NCI-H748 treated with DMSO at 0.1 percent for 48 hours (cell line): ENCODE data around the gene TEKT1.
"Not testable (repeated sequence)": the region's sequence is repeated elsewhere in the genome, so short reads cannot be mapped to it uniquely, and the experiment has no call there.

Experiments used
- DNase-seq: peaks from one replicate; lab custom pipeline; 2025; lab: John Stamatoyannopoulos, UW

The TEKT1 gene

GRCh38 chr17:6831661-6832263 lies at the start of gene TEKT1:
Gene TEKT1 (minus strand): TSS chr17:6831729. CDS start chr17:6830376, 1,353 bp downstream.
- DNase-seq: peak; percentile 95

DNA sequence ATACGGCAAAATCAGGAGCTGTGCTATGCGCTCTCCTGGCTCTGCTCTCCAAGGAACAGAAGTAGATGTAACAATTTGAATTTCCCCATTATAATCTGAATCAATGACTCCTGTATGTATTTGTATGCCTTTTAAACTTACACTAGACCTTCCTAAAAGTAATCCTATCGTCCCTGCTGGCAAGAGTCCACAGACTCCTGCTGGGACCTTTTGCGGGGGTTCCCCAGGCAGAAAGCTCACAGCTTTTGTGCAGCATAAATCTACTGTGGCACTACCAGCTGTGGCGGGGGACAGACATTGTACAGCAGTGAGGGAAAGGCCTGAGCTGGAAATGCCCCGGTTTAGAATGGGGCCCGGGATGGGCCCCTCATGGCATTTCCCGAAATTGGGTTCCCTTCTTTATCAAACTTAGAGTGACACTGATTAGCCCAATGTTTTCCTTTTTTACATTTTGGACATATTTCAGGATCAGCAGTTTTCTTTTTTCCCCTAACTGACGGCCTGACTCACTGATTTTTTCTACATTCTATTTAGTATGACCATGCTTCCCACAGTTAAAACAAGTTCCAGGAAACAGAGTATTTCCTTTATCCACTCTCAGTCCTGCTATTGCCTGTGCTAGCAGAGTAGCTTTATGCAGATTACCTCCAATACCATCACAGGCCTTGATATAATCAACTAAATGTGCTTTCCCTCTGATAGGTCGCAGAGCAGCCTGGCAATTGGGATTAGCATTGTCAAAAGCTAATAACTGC lies 47.9 kb upstream of the TEKT1 start:
- not testable (repeated sequence) for DNase-seq

- not testable (repeated sequence) for DNase-seq
Measured at GRCh38 chr17:6875276-6875675, 43.7 kb upstream of the TEKT1 start.

GRCh38 chr17:6872936-6873335 lies 41.4 kb upstream of the TEKT1 start:
- DNase-seq: no peak

DNA sequence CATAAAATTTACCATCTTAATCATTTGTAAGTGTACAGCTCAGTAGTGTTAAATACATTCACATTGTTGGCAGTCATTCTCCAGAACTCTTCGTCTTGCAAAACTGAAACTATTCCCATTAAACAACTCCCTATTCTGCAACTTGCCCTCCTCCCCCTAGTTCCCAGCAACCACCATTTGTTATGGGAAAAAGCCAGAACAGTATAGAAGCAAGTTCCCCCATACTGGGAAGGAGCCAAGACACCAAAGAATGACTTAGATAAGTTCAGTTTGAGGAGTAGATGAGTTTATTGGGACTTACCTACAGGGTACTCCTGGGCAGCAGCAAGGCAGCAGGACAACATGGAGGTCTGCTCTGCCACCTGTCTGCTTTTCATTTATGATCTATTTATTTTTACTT lies 39.3 kb upstream of the TEKT1 start:
- DNase-seq: no peak

GRCh38 chr17:6868582-6868981 lies 37.1 kb upstream of the TEKT1 start:
- DNase-seq: no peak

GRCh38 chr17:6867849-6868248 lies 36.3 kb upstream of the TEKT1 start:
- DNase-seq: no peak

GRCh38 chr17:6862825-6863224 lies 31.3 kb upstream of the TEKT1 start:
- DNase-seq: no peak

DNA sequence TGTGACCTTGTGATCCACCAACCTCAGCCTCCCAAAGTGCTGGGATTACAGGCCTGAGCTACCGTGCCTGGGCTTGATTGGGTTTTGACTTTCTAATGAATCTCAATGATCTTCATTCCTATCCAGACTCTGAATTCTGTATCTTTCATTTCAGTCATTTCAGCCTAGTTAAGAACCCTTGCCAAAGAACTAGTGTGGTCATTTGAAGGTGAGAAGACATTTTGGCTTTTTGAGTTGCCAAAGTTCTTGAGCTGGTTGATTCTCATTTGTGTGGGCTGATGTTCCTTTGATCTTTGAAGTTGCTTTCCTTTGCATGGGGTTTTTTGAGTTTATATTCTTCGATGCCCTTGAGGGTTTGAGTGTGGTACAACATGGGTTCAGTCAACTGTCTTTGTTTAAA lies 30.6 kb upstream of the TEKT1 start:
- DNase-seq: no peak

GRCh38 chr17:6857904-6858303 lies 26.4 kb upstream of the TEKT1 start:
- DNase-seq: no peak

- no peak for DNase-seq
Measured at GRCh38 chr17:6857336-6857735, 25.8 kb upstream of the TEKT1 start.

DNA sequence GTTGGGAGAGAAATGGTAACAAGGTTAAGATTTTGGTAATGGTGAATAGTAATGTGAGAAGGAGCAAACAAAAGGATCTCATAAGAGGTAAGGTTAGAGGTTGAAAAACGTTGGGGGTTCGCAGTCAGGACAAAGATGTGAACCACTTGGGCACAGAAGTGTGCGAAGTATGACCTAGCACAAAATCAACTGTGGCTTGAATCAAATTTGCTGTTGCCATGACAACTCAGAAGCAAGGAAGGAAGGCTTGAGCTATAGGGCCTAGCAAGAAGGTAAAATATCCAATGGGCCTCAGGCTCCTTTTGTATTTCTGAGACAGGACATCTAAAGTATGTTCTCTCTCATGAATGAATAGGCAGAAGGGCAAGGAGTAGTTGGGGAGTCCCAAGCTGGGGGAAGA lies 24.5 kb upstream of the TEKT1 start:
- no peak for DNase-seq

DNA sequence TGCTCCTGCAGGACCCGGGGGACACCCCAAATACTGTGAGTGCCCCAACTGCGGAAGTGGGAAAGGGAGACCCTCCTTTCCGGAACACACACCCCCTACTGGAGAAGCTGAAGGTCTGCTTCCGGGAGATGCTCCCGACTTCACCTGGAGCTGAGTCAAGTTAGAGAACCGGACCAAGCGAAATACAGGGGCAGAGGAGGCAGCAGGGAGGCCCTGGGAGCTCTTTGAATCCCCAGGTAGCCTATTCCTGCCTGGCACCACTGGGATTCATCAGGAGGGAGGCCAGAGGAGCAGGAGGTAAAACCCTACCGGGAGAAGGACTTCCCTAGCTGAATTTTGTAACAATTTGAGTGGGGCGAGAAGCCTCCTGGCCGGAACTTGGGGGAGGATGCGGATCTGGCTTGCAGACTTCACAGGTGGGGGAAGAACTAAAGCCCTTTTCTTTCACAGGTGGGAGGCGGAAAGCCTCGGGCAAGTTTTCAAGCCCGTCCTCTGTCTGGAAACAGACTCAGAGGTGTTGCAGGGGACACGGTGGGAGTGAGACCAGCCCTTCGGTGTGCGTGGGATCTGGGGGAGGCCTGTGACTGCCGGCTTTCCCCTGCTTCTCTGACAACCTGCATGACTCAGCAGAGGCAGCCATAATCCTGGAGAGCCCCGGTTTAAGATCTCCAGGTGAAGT lies 22.4 kb upstream of the TEKT1 start:
- DNase-seq: no peak

DNA sequence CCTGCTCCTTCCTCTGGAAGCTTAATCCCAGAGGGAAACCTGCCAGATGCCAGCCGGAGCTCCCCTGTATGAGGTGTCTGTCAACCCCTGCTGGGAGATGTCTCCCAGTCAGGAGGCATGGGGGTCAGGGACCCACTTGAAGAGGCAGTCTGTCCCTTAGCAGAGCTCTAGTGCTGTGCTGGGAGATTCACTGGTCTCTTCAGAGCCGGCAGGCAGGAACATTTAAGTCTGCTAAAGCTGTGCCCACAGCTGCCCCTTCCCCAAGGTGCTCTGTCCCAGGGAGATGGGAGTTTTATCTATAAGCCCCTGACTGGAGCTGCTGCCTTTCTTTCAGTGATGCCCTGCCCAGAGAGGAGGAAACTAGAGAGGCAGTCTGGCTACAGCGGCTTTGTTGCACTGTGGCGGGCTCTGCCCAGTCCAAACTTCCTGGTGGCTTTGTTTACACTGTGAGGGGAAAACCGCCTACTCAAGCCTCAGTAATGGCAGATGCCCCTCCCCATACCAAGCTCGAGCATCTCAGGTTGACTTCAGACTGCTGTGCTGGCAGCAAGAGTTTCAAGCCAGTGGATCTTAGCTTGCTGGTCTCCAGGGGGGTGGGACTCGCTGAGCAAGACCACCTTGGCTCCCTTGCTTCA lies 17.1 kb upstream of the TEKT1 start:
- peak; percentile 14 for DNase-seq

- not testable (repeated sequence) for DNase-seq
Measured at GRCh38 chr17:6846138-6846537, 14.6 kb upstream of the TEKT1 start.

DNA sequence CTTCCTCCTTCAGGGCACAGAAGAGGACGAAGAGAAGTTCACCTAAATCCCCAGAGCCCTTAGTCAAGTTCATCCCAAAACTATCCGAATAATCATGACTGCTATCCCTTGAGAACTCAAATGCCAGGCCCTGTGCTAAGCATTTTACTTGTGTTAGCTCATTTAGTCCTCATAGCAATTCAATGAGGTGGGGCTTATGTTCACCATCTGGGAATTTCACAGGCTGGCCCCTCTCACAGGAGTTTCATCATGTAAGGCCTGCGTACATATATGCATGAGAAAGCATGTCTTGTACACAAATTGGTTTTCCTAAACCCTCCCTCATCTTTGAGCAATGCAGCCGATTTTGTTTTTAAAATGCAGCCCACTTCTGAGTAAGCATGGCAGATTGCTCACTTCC lies 12.9 kb upstream of the TEKT1 start:
- not testable (repeated sequence) for DNase-seq

GRCh38 chr17:6843241-6843880 lies 11.8 kb upstream of the TEKT1 start:
- peak; percentile 34 for DNase-seq

DNA sequence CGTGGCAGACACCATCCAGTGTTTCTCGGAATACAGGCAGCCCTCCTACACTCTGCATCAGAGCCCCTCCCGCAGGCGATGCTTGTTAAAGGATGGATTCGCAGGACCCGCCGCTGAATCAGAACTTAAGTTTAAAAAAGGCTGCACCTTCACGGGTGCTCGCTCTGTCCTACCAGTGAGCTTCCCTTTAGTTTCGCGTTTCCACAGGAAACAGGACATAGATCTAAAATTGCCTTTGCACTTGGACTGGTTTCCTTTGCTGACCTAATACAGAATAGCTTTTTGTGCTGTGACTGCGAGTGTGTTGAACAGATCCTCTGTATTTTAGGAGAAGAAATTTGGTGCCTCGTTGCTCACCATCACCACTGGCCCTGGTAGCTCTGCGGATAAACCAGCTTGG lies 10.2 kb upstream of the TEKT1 start:
- not testable (repeated sequence) for DNase-seq

DNA sequence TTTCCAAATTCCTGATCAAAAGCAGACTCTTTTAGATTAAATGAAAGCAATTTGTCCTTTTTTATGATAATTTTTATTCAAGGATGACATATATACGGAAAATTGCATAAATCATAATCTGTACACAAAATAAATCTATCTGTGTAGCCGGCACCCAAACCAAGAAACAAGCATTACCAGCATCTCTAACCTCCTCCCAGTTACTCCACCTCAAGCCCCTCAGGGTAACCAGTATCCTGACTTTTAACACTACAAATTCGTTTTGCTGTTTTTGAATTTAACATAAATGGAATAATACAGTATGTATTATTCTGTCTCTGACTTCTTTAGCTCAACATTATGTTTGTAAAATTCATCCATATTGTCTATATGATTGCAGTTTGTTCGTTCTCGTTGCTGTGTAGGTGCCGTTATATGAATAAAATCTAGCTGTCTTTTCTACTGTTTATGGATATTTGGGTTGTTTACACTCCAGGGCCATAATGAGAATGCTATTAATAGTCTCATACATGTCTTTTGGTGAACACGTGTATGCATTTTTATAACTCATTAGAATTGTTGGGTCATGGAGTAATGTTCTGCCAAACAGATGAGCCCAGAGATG lies 1.0 kb downstream of the TEKT1 start:
- no peak for DNase-seq

- no peak for DNase-seq
Measured at GRCh38 chr17:6823011-6823442, 8.5 kb downstream of the TEKT1 start.

GRCh38 chr17:6818938-6819337 lies 12.6 kb downstream of the TEKT1 start:
- no peak for DNase-seq

DNA sequence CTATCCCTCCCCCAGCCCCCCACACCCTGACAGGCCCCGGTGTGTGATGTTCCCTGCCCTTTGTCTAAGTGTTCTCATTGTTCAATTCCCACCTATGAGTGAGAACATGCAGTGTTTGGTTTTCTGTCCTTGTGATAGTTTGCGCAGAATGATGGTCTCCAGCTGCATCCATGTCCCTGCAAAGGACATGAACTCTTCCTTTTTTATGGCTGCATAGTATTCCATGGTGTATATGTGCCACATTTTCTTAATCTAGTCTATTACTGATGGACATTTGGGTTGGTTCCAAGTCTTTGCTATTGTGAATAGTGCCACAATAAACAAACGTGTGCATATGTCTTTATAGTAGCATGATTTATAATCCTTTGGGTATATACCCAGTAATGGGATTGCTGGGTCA lies 15.2 kb downstream of the TEKT1 start:
- not testable (repeated sequence) for DNase-seq
